Activated gamma-delta T cell treated with anti-CD3 and anti-CD28 coated beads, Interleukin-2, amount 50 U/mL, for 16 hours (primary cell): ENCODE measurements around the gene VAV2.

Experiments used
- DNase-seq: peaks from one replicate; pipeline ENCODE4 v3.0.0-alpha.2; 2020; ENCODE audit warnings: low read depth

Gene VAV2

DNA sequence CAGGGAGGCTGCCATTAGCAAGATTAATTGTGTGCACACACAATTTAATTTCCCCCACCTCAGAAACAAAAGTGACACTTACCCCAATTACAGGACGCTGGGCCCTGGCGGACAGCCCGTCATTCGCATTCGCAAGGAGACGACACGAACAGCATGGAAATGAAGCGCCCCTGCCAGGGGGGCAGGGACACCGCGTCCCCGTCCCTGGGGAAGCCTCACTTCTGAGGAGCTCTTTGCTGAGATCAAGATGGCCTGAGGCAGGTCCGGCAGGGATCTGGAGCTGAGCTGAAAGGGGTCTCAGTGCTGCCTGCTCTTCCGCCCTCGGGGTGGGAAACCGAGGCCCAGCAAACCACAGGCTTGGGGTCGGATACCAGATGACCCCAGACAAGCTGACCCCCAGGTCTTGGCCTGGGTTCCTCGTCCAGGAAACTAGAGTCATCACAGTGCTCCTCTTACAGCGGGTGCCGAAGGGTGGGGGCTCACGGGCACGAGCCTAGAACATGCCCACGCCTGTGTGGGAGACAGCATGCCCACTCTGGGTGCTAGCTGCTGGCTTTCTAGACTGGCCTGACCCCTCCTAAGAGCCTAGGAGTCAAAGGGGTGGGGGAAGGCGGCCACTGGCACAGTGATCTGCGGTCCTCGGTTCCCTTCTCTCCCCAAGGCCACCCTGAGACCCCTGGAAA is 103.2 kb downstream of the VAV2 start:
- no peak for DNase-seq

DNA sequence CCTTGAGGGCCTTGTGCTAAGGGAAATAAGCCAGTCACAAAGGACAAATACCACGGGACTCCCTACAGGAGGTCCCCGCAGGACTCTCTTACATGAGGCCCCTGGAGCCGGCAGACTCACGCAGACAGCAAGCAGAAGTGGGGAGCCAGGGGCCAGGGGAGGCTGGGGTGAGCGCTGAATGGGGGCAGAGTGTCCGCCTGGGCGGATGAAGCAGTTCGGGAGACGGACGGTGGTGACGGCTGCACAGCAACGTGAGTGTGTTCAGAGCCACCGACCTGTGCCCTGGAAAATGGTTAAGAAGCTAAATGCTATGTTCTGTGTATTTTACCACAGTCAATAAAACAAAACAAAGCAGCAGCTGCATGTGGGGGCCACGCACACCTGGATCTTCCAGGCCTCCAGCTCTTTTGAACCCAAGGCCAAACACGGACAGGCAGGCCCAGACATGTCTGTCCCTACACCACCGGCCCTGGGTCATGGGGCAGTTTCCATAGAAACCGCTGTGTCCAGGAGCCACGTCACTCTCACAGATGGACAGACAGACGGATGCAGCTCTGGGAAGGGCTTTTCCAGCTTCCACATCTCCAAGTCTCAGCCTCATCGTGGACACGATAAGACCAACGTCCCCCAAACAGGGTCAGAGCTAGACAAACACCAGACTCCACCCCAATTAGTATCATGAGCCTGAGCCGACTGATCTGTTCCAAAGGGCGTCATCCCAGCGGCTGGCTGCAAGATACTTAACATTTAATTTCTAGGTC is 103.9 kb downstream of the VAV2 start:
- no peak for DNase-seq

DNA sequence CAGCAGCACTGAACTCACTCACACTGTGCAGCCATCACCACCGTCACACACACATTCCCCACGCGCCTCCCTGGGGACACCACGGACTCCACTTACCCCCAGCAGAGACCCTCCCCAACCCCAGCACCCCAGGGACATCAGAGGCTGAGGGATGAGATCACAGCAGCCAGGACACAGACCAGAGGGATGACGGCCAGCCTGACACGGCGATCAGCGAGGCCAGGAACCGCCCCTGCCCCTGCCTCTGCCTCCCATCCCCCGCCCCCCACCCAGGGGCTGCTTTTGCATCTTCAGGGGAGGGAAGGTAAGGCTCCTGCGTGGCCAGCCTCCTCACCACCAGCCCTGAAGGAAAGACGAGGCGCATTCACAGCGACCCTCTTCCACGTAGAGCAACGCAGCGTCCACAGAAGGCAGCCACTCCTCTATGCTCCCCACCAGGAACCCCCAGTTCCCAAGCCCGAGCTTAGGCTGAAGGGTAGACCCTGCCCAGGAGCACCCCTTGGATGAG is 104.5 kb downstream of the VAV2 start:
- DNase-seq, result no peak

DNA sequence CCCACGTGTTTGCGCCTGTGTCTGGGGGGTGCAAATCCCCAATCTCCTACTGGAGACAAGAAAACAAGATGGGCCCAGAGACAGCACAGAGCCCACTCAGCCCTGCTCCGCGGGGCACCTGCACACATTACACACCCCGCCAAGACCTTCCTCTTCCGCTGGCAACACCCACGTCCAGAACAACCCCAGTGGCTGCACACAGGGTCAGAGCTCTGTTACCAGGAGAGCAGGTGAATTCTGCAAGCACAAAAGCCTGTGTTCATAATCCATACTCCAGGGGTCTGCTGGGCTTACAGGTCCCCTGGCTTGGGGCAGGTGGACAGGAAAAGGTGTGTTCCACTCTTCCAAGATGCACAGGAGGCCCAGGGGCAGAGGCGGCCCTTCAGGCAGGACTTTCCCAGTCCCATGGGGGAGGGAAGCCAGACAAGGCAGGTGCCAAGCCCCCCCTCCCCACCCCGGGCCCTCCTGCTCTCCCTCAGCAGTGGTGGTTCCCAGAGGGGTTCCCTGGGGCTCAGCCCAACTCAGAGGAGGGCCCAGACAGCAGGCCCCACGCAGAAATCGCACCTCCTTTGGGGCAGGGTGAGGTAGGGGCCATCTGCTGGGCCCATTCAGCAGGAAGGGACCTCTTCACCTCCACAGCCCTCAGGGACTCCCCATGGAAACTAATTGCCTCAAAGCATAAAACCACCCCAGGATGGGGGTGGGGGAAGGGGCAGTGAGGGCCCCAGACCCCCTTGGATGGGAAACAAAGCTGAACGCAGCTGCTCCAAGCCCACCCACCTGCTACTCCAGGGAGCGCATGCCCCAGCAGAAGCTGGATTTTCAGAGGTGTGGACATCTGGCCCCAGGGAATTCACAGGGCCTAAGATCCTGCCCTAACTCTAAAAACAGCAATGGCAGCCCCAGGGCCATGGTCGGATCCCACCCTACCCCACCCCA is 105.3 kb downstream of the VAV2 start:
- DNase-seq, result no peak

DNA sequence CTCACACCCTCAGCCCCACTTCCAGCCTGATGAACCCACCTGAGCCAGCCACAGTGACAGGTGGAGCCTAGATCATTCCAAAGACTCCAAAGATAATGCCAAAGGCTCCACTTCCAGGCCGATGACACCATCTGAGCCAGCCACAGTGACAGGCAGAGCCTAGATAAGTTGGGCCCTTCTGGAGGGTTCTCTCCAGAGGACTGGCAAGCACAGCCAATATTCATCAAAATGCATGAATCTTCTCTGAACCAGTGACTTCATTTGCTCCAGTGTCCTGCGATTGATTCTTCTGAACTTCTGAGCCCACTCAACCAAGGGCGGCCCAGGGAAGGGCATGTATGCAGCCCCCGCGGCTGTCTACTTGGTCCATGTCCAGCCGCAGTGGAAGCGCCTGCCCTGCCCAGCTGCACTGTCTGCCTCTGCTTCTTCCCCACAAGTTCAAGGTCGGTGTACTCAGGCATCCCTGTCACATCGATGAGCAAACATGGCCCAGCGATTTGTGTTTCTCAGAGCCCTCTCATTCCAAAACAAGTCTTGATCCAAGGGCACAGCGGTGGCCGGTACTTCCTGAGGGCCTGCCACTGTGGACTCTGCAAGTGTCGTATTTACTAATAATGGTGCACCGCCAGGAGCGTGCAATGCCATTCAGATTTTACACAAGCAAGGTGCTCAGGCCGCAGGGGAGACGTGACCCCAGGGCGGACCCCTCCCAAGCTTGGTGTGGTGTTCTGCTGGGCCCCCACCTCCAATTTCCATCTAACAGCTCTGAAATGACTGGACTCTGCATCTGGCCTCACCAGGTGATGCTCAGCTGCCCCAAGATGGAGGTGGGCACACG is 107.0 kb downstream of the VAV2 start:
- DNase-seq, result no peak

DNA sequence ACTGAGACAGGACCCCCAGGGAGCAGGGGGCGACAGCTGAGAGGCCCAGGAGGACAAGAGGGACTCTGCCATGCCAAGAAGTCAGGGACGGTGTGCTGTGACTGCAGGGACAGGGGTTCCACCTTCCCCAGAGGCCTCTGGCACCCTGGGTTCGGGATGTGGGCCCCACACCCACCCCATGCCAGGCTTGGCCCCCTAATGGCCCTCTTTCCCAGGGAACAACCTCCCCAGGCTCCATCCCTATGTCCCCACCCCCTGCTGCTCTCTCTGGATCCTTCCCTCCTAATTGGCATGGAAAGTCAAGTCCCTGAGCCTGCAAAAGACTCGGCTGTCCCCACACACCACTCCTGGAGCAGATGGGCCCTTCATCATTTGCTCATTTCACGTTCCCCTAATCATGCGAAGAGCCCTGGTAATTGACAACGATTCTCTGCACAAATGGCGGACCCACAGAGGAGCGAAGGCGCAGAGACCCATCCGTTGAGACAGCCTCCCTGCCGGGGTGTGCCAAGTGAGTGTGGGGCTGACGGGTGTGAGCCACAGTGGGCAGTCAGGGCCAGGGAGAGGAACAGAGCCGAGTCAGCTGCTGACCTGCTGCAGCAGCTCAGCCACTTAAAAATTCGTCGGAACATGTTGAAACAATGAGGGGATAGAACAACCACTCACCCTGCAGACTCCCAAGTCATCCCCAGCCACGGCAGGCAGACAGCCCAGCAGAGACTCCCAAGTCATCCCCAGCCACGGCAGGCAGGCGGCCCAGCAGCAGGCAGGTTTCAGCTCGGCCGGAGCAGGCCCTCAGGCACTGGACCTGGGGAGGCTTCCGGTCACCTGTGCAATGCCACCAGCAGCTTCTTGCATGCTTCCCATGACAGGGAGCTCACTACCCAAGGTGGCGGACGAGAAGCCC is 109.0 kb downstream of the VAV2 start:
- DNase-seq, result no peak

DNA sequence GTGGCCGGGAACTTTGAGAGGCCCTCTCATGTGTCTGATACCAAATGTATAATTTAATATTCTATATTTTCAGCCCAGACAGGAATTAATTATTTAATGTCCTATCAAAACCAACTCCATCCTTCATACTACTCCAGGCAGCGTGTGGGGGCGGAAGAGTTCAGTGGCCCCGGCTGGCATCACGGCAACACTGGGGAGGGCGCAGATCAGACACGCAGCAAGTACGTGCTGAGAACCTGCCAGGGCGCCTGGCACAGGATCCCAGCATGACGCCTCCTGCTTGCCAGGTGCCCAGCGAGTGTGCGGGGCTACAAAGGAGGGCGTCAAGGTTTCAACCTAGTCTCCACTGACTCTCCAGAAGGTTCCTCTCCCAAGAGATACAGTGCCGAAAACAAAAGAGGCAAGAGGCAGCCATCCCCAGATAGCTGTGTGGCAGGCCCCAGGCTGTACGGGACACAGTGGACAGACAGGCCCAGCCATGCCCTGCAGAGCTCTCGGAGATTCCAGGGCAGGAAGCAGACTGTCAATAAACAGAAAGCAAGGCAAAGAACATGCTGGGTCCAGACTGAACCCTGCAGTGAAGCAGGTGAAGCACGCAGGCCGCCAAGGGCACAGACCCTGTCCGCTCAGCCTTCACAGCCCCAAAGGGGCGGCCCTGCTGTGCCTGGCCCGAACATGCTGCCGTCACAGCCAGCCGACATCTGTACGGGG is 110.3 kb downstream of the VAV2 start:
- no peak for DNase-seq

DNA sequence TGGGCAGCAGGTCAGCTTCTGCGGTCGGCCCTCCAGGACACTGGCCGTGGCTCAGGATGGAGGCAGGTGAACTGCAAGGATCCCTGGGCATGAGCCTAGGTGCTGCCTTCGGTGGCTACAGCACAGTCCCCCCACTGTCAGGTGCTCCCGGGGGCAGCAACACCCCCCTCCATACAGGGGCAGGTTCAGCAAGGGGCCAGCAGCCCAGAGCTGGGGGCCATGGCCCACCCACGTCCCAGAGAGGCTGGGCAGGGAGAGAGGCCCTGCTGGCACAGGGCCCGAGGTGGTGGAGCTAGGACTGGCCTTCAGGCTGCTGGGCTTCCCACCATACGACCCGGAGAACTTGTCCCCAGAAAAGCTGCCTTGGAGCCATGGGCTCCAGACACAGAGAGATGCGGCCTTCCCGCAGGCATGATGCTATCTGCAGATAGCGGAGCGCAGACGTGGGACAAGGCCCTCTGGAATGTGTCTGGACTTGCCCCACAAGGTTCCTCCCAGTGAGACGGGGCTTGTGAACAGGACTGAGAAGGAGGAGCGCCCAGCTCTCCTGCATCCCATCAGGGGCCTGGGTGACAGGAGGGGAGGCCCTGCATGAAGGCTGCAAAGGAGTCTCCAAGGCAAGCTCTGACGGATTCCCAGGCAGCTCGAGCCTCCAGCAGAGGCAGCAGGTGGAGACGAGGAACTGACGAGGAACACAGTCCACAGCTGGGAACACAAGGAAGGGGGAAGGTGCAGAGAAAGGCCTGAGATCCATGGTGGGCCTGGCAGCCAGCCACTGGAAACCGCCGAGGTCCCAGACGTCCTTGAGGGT is 111.1 kb downstream of the VAV2 start:
- DNase-seq, result no peak

DNA sequence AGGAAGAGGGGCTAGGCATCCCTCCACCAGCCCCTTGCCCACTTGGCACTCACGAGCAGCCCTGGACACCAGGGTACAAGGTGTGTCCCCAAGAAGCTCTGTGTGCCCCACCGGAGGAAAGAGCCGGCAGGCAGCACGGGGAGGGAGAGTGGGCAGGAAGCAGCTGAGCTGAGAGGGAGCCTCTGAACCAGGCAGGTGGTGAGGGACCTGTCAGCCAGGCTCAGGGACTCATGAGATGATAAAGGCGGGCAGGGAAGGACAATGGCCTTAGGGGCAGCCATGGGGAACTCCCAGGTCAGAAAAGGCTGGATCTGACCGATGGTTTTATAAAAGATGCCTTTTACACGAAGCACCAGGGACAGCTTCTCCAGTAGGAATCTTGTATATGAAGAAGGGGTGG is 112.0 kb downstream of the VAV2 start:
- DNase-seq, result no peak

DNA sequence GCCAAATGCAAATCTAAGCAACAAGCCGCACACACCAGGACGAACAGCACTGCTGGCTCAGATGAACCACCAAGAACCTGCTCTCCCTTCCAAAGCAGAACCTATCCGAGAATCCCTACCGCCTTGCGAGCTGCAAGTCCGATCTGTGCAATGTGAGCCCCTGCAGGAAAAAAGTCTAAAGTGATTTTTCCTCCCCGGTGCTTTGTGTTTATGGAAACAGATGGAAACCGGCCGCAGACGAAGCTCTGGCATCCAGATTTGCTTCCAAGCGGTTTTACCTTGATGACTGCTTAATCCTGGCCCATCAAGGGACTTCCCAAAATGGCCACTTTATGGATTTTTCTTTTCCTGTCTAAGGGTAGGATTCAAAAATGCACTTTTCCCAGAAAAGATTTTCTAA is 112.5 kb downstream of the VAV2 start:
- DNase-seq, result no peak

DNA sequence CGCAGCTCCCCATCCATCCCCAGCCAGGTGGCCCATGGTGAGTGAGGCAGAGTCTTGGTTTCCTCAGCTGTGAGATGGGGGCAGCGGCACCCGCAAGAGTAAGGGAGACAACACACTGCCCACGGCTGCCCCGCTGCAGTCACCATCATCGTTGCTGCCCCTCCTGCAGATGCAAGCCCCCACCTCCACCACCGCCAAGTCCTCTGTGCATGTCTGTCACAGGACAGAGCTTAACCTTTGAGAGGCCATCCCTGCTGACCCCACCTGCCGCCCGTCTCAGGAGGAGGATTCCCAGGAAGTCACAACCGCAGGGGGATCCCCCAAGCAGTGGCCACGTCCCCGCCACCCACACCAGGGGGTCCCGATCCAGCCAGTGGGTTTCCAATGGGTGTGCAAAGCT is 113.7 kb downstream of the VAV2 start:
- DNase-seq, result no peak

DNA sequence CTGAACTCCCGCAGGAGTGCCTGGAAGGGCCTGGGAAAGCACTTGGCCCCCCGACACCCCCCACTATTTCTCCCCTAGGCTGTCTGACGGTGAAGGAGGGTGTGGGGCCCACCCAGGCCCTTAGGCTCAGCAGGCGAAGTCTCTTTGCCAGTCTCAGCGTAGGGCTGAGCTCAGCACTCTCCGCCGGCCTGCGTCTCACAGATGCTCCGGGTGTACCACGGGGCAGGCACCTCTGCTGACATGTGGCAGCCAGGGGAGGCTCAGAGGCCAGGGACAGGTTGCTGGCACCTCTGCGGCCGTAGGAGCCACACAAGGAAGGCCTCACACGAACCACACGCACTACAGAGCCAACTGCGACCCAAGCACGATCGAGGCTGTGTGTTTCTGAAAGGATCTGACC is 114.2 kb downstream of the VAV2 start:
- DNase-seq, result no peak

DNA sequence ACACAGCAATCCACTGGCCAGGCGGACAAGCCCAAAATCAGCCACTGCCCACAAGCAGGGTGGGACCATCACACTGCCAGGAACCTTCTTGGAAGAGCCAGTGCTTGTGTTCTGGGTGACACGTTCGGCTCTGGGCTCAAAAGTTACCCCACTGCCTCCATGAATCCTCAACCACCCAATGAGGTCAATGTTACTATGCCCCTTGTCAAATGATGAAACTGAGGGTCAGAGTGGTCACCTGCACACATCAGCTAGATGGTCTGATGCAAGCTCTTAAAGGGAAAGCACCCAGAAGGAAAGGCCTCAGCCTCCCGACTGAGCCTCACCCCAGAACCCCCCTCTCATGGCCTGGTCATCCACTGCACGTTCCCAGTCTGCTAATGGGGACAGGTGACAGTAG is 114.8 kb downstream of the VAV2 start:
- DNase-seq, result no peak

DNA sequence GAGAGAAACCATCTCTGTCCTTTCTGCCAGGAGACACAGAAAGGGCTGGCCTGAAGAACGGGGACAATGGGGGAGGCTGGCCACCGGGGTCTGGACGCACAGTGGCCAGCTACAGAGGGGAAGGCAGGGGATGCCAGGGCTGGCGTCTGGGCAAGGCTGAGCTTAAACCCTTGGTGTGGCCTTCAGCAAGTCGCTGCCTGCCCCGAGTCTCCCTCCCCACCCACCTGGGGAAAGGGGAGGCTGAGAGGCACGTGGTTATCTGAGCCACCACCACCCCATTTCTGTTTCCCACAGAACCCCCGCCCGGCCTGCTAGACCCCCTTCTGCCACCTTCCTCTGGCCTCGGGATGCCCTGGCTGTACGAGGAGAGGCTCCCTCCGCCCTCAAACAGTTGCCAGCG is 115.3 kb downstream of the VAV2 start:
- no peak for DNase-seq

DNA sequence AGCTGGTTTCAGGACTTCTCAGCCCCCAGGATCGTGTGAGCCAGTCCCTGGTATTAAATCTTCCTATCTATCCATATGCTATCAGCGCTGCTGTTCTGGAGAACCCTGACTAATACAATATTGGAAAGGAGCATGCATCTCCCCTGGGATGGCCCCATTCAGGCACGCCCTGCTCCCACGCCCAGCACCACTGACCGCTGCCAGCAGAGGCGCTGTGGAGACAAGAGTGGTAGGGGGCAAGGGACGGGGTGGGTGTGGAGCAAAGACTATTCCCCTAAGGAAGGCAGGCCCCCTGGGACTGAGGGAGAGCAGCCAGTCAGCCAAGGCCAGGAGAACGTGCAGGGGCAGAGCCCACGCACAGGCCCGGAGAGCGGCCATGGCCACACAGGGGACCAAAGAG is 116.0 kb downstream of the VAV2 start:
- no peak for DNase-seq

DNA sequence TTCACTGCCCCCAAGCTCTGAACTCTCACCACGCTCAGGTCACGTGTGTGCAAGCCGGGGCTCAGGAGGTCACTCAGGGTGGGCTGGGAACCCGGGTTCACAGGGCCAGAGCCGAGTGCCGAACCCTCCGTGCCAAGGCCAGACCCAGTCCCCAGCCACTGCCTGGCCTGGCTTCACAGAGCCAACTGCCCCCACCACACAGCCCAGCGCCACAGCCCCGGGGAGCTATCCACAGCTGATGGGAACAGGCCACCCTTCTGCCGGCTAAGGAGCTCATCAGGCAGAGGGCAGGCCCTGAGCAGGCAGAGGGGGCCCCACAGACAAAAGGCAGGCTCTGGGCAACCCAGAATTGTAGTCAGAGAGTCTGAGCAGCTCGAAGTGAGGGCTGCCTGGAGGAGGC is 117.0 kb downstream of the VAV2 start:
- no peak for DNase-seq

DNA sequence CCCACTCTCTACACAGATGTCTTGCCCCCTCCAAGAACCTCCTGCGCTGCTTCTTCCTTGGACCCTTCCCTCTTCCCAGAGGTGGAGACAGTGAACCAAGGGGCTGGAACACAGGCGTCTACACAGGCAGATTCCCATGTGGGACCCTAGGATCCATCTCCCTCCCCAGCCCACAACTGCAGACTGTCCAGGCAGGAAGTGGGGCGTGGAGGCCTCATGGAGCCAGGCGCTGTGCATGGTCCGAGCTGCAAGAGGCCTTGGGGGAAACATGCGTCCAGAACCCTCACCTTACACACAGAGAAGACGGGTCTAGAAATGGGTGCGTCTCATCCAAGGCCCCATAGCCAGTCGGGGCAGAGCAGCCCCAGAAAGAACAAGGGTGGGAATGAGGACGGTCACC is 117.5 kb downstream of the VAV2 start:
- DNase-seq, result no peak

DNA sequence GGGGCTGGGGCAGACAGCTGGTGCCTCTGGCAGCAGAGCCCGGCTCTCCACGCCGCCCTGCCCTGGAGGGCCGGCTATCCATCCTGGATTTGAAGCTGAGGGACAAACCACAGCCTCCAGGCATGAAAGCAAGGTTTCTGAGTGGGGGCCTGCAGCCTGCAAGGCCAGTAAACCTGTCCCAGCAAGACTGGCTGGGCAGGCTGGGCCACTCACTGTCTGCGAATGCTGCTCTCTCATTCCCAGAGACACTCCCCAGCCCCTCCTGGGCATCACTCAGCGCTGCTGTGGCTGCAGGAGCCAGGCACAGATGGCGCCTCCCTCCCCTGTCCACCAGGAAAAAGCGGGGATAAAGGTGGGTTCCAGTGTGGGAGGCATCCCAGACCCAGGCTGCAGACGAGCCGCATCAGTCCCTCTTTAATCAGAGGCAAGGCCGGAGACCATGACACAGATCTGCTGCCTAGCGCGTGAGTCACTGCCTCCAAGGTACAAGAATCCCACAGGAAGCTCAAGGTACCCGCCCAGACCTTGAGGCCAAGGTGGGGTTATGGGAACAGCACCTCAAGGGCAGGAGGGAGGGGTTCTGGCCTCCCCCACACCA is 118.0 kb downstream of the VAV2 start:
- DNase-seq, result no peak

DNA sequence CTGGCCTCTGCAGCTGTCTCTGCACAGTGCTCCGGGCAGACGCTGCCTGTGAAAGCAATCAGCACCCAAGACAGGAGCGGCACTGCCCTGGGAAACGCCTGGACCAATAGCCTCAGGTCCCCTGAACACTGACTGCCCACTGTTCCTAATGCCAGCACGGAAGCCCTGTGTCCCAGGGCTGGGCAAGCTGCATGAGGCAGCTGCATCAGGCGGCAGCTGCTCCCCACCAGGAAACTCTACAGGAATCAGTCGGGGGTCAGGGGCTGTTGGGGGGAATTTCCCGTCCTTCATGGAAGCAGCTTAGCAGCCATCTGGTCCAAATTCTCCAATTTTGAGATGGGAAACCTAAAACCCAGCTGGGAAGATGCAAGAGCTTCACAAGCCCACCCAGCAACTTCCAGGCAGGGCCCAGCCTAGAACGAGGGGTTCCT is 118.6 kb downstream of the VAV2 start:
- DNase-seq, result no peak
